ENCODE results near the gene EIF1AX.

EIF1AX gene

DNA sequence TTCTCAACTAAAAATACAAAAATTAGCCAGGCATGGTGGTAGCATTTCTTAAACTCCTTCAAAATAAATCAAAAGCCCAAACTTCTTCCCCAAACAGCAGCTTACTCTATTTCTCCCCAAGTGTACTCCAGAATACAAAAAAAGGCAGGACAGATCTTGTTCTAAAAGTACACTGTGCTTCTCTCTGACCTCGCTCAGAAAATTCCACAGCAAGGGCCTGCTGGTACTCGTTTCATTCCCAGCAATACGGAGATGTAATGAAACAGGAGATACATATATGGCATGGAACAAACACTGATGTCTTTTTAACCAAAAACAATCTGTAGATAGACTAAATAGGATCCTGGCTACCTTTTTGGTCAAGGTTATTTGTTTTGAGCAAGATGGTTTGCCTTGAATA lies 50.1 kb downstream of the EIF1AX start:
- Mint-ChIP-seq H3K27ac (no peak overlapping the region), H3K36me3 (no peaks in the 10 kb centered on the region), H3K27me3 (no peaks in the 10 kb centered on the region), H3K9me3 (no peaks in the 10 kb centered on the region), H3K4me3 (no peak overlapping the region), H3K4me1 (no peaks in the 10 kb centered on the region)

- no peak overlapping the region for H3K27ac Mint-ChIP-seq
- no peaks in the 10 kb centered on the region for H3K36me3 Mint-ChIP-seq
- no peaks in the 10 kb centered on the region for H3K4me1 Mint-ChIP-seq
- no peaks in the 10 kb centered on the region for H3K27me3 Mint-ChIP-seq
- H3K4me3 Mint-ChIP-seq: no peak overlapping the region
- H3K9me3 Mint-ChIP-seq: no peaks in the 10 kb centered on the region
These were observed 51.8 kb downstream of the EIF1AX start for GRCh38 chrX:20089845-20090244.

GRCh38 chrX:20080277-20080676 lies 61.4 kb downstream of the EIF1AX start:
- H3K4me3 Mint-ChIP-seq: no peak overlapping the region
- no peak overlapping the region for H3K27ac Mint-ChIP-seq
- no peaks in the 10 kb centered on the region for H3K36me3 Mint-ChIP-seq
- no peaks in the 10 kb centered on the region for H3K4me1 Mint-ChIP-seq
- no peaks in the 10 kb centered on the region for H3K9me3 Mint-ChIP-seq
- no peaks in the 10 kb centered on the region for H3K27me3 Mint-ChIP-seq

All from activated naive CD4-positive, alpha-beta T cell treated with anti-CD3 and anti-CD28 coated beads, Interleukin-2, amount 50 U/mL, for 24 hours (primary cell).